HFF-Myc (cell line): ENCODE measurements around the gene CABP7.

Source experiments
- DNase-seq: peaks from one replicate; pipeline ENCODE4 v3.0.0-alpha.2; 2011; ENCODE audit warnings: low read depth; ENCODE audit errors: extremely low read depth
- H3K4me3 ChIP-seq: replicated peaks from 2 replicates; pipeline ENCODE4 v1.5.1; 2011; ENCODE audit warnings: low read depth, mild to moderate bottlenecking, control low read depth, low read length
- TF ChIP-seq, protein P1 (sequence below): IDR thresholded peaks from 2 replicates; pipeline ENCODE4 v1.5.1; 2012; ENCODE audit warnings: mild to moderate bottlenecking, low read depth, low read length, control low read depth; ENCODE audit errors: missing control alignments

Gene CABP7

GRCh38 chr22:29706486-29706885 lies 13.3 kb upstream of the CABP7 start:
- TF ChIP-seq, protein P1, sequence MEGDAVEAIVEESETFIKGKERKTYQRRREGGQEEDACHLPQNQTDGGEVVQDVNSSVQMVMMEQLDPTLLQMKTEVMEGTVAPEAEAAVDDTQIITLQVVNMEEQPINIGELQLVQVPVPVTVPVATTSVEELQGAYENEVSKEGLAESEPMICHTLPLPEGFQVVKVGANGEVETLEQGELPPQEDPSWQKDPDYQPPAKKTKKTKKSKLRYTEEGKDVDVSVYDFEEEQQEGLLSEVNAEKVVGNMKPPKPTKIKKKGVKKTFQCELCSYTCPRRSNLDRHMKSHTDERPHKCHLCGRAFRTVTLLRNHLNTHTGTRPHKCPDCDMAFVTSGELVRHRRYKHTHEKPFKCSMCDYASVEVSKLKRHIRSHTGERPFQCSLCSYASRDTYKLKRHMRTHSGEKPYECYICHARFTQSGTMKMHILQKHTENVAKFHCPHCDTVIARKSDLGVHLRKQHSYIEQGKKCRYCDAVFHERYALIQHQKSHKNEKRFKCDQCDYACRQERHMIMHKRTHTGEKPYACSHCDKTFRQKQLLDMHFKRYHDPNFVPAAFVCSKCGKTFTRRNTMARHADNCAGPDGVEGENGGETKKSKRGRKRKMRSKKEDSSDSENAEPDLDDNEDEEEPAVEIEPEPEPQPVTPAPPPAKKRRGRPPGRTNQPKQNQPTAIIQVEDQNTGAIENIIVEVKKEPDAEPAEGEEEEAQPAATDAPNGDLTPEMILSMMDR = no peak
- DNase-seq = no peak
- H3K4me3 ChIP-seq = no peak overlapping the region

DNA sequence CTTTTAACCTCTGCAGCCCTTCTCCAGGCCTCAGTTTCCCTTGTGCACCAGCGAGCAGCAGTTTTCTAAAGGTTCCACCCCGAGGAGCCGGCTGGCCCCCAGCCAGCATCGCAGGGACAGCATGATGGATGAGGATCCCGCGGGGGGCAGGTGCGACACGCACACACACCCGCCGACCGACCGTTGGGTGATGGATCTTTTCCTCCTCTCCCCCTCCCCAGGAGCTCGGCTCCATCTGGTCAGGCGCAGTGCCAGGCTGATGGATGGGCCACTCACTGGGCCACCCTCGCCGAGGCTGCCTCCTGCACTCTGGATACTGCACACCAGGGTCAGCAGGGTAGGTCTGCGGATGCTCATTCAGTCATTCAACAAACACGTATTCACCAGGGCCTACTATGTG lies 12.8 kb upstream of the CABP7 start:
- H3K4me3 ChIP-seq = no peak overlapping the region
- TF ChIP-seq, protein P1 = no peak
- DNase-seq = no peak

GRCh38 chr22:29707471-29707870 lies 12.3 kb upstream of the CABP7 start:
- TF ChIP-seq, protein P1 = no peak
- no peak overlapping the region for H3K4me3 ChIP-seq
- DNase-seq = no peak

DNA sequence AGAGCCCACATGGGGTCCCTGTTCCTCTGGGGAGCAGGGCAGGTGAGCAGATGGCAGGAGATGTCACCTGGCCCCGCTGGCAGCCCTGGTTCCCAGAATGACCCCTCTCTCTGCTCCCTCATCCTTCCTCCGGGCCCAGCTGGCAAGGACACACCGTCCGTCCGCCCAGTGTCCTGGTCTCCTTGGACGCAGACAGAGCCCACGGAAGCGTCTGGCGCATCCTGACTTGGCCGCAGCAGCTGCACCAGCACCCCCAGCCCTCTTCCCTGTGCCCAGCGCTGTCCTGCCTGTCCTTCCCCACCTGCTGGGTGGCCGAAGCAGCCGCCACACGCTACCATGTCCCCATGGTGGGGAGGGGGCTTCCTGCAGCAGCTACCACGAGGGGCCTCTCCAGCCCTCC lies 9.6 kb upstream of the CABP7 start:
- no peak for DNase-seq
- TF ChIP-seq, protein P1 = no peak
- H3K4me3 ChIP-seq = no peak overlapping the region

DNA sequence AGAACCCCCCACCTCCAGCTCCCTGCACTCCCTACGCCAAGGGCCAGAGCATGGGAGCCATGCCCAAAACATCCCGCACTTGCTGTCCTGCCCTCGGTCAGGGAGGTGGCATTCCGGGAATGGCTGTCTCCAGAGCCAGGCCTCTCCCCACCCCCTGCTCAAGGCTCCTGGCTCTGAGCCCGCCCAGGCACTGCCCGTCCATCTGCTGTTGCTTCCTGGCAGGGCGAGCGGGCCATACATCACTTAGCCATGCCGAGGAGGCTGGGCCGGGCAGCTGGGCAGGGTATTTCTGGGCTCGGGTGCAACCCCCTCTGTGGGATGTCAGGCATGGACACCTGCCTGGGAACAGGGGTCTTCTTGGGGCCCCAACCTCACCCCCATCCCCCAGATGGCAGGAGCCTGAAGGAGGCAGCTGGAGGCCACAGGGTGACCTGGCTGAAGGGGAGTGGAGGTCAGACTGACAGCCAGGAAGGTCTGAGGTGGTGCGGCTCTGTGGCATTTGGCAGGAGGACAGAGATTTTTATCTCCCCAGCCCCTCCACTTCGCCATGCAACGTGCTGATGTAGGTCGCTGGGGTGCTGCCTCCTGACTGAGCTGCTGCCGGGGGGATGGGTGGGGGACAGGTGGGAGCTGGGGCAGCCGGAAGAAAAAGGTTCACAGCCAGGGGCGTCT lies 8.7 kb upstream of the CABP7 start:
- H3K4me3 ChIP-seq = no peak overlapping the region
- no peak for DNase-seq
- TF ChIP-seq, protein P1 = no peak

DNA sequence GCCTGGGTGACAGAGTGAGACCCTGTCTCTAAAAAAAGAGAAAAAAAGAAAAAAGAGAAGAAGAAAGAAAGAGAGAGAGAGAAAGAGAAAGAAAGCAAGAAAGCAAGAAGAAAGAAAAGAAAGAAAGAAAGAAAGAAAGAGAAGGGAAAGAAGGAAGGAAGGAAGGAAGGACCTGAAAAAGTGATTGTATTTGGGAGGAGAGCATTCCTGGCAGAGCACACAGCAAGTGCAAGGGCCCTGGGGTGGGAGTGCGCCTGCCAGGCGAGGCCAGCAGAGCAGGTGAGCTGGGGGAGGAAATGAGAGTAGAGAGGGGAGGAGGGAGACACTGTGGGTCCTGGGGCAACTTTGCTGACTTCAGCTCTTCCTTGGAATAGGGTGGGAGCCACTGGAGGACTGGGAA lies 7.7 kb upstream of the CABP7 start:
- no peak for DNase-seq
- TF ChIP-seq, protein P1 = no peak

More for the DNA sequence above, 7.7 kb upstream of the CABP7 start:
- H3K4me3 ChIP-seq = no peak overlapping the region
